Heart left ventricle (tissue), 16 donors: ENCODE data around the gene TRNP1. TPM values are rescaled to one million over a fixed set of nuclear protein-coding genes. Genes with fewer than 3 reads are reported as not detected.

ENCODE experiments used
- ATAC-seq, 4 donors: fragments of 200-7000 bp; cut with Tn5 transposase; one replicate each; pipeline ENCODE4 v1.9.1; 2020 to 2022; ENCODE audit warnings: moderate library complexity in 4 of 4, mild to moderate bottlenecking in 3 of 4, moderate number of reproducible peaks in 1 of 4
- DNase-seq, 5 donors: peaks; one replicate each; pipeline ENCODE4 v3.0.0-alpha.2; 2020
- H3K27ac ChIP-seq, 12 donors: fragments of 200-600 bp; sonication (generic) in 4 of 12; one replicate each; pipeline versions ENCODE4 v1.5.0 to v1.8.0; 2016 to 2022; ENCODE audit warnings: mild to moderate bottlenecking in 2 of 12
- H3K27me3 ChIP-seq, 9 donors: fragments of 200-600 bp; sonication (generic) in 2 of 9; one replicate each; pipeline versions ENCODE4 v1.5.1 to v1.8.0; 2016 to 2022; ENCODE audit warnings: mild to moderate bottlenecking in 3 of 9
- H3K36me3 ChIP-seq, 9 donors: fragments of 200-600 bp; sonication (generic) in 2 of 9; one replicate each; pipeline versions ENCODE4 v1.5.0 to v1.8.0; 2018 to 2022; ENCODE audit warnings: mild to moderate bottlenecking in 2 of 9
- H3K4me1 ChIP-seq, 12 donors: fragments of 200-600 bp; sonication (generic) in 4 of 12; one replicate each; pipeline versions ENCODE4 v1.5.0 to v1.8.0; 2016 to 2022; ENCODE audit warnings: mild to moderate bottlenecking in 3 of 12
- H3K4me3 ChIP-seq, 12 donors: fragments of 200-600 bp; sonication (generic) in 4 of 12; one replicate each; pipeline versions ENCODE4 v1.5.0 to v1.8.0; 2017 to 2022; ENCODE audit warnings: mild to moderate bottlenecking in 9 of 12, moderate library complexity in 4 of 12
- H3K9me3 ChIP-seq, 12 donors: fragments of 200-600 bp; sonication (generic) in 4 of 12; one replicate each; pipeline versions ENCODE4 v1.5.0 to v1.8.0; 2016 to 2022; ENCODE audit warnings: mild to moderate bottlenecking in 1 of 12
- CTCF ChIP-seq, 12 donors: fragments of 200-600 bp; sonication (generic) in 4 of 12; IDR thresholded peaks; one replicate each; pipeline versions ENCODE4 v1.5.0 to v1.8.0; 2018 to 2022; ENCODE audit warnings: antibody characterized with exemption in 12 of 12, mild to moderate bottlenecking in 5 of 12
- POLR2A ChIP-seq, 2 donors: fragments of 450-650 bp; IDR thresholded peaks; one replicate each; pipeline ENCODE4 v1.6.1; 2017; ENCODE audit warnings: antibody characterized with exemption in 2 of 2, mild to moderate bottlenecking in 2 of 2, moderate library complexity in 2 of 2
- WGBS, 4 donors: extraction: QIAGEN DNeasy Blood & Tissue Kit in 2 of 4; methylation state at CpG; one replicate each; pipeline versions ENCODE4 v1.1.5 to v1.1.7; 2013 to 2018; 5-methylcytosine and 5-hydroxymethylcytosine counted together
- intact Hi-C, 10 donors: fragments of 100-400 bp; cut with DNase I; formaldehyde crosslinking; loops; one replicate each; pipeline versions ENCODE4 v1.11.1 to v1.14.2; 2022
- polyA plus RNA-seq, 2 donors: library from polyadenylated mRNA; stranded (reverse); fragments of 200-250 nt; gene quantifications; one replicate each; pipeline ENCODE4 v1.2.3, GENCODE V29; 2013
- total RNA-seq, 9 donors: library from RNA; depleted of rRNA in 2 of 9; stranded (reverse); fragments of >200 nt in 2 of 9; fragmentation: NEBNext Ultra II Directional in 3 of 9; extraction: Animal tissue kit (Norgen Biotek cat#: 25700) in 3 of 9; gene quantifications; one replicate each; pipeline versions ENCODE4 v1.1.0 to v1.2.4, GENCODE V29; 2016 to 2023
- donor health status: ischemic (EF 13 %, LVEDD 7.1; RV severe dilation, severe dysfunction).
- donor health status: healthy with polysubstance abuse.
- donor health status: DM: no; HTN: yes; CAD: no.
- donor health status: DM: no; HTN: no; CAD: no.
- donor health status: ischemic (EF 25% LVEDD 6.9; RV normal size, moderate dysfunction).
- donor health status: ischemic (EF 25% LVEDD 5.7; RV mildly dilated, moderate dysfunction).
- donor health status: healthy.
- donor health status: DM: yes; HTN: yes; CAD: no.
- donor health status: ischemic (EF 35%, LVEDD 5.7; RV mildly dilated, moderate dysfunction).
- donor health status: nonischemic (EF 11% LVEDD 7.7; RV severe dilation, severe dysfunction).
- donor health status: DM: yes; HTN: yes; CAD: no.
- donor health status: PGD.
- donor health status: ischemic (EF 29% LVEDD 5.4; RV normal size, mild dysfunction).
- donor health status: nonischemic (EF 23%, LVEDD 6.1; RV moderate dilation, normal function).

The TRNP1 gene
- total and polyA plus RNA-seq, 11 donors, result 16.6 to 68.5 (median 21.7) TPM

- no peak for ATAC-seq
- 42 to 50% (median 44%) methylated on average over 14 to 15 of the region's 15 CpGs for WGBS, 4 donors
- no peak for TF ChIP-seq POLR2A (IDR thresholded peaks at IDR 0.05)
- TF ChIP-seq CTCF (IDR thresholded peaks at IDR 0.05), result no peak
- peaks cover 0 to 41% (median 13%) of the 10 kb centered on the region in 9 donors for H3K27me3 ChIP-seq
- peak in 1 of 5 donors; percentile 22 for DNase-seq
- intact Hi-C loops, result loop anchor here in 8 of 10 donors (5.0 to 10.0 kb wide), 5 partner anchors 37 to 102 kb away; no protein-coding TSS in a partner anchor
- H3K4me3 ChIP-seq, result peak overlapping the region; percentile 35 to 92 (median 68)
- H3K9me3 ChIP-seq, result no peaks in the 10 kb centered on the region
- H3K36me3 ChIP-seq, result no peaks in the 10 kb centered on the region
- peaks cover 9 to 59% (median 40%) of the 10 kb centered on the region in 12 donors for H3K4me1 ChIP-seq
- peak overlapping the region in 7 of 12 donors; percentile 30 to 69 (median 48) for H3K27ac ChIP-seq
Observed at GRCh38 chr1:26994787-26995517, 1.5 kb downstream of the TRNP1 start.

- peak overlapping the region in 1 of 12 donors; percentile 18 for H3K27ac ChIP-seq
- peaks cover 0 to 41% (median 13%) of the 10 kb centered on the region in 9 donors for H3K27me3 ChIP-seq
- 71 to 91% (median 81%) methylated on average over 1 of the region's 1 CpG for WGBS, 4 donors
- no peak for TF ChIP-seq CTCF (IDR thresholded peaks at IDR 0.05)
- no peak for TF ChIP-seq POLR2A (IDR thresholded peaks at IDR 0.05)
- ATAC-seq, result no peak
- intact Hi-C loops, result loop anchor here in 9 of 10 donors (2.0 to 10.0 kb wide), 7 partner anchors 36 to 103 kb away; no protein-coding TSS in a partner anchor
- no peaks in the 10 kb centered on the region for H3K36me3 ChIP-seq
- no peak for DNase-seq
- H3K4me1 ChIP-seq, result peaks cover 13 to 70% (median 49%) of the 10 kb centered on the region in 12 donors
- no peaks in the 10 kb centered on the region for H3K9me3 ChIP-seq
- H3K4me3 ChIP-seq, result no peak overlapping the region
Observed at GRCh38 chr1:26996024-26996423, 2.5 kb downstream of the TRNP1 start.

- WGBS, 4 donors, result 70 to 82% (median 75%) methylated on average over 4 of the region's 4 CpGs
- no peak for TF ChIP-seq POLR2A (IDR thresholded peaks at IDR 0.05)
- no peak for TF ChIP-seq CTCF (IDR thresholded peaks at IDR 0.05)
- Histone ChIP-seq H3K36me3 (no peaks in the 10 kb centered on the region), H3K4me1 (peaks cover 13 to 76% (median 52%) of the 10 kb centered on the region in 12 donors), H3K27ac (peak overlapping the region in 2 of 12 donors; percentile 18 to 84), H3K27me3 (peaks cover 0 to 41% (median 13%) of the 10 kb centered on the region in 9 donors), H3K9me3 (no peaks in the 10 kb centered on the region), H3K4me3 (no peak overlapping the region)
- ATAC-seq (no peak), DNase-seq (no peak)
- intact Hi-C loops, result loop anchor here in 9 of 10 donors (1.0 to 10.0 kb wide), 9 partner anchors 36 to 102 kb away; no protein-coding TSS in a partner anchor
Observed at GRCh38 chr1:26996665-26997064, 3.2 kb downstream of the TRNP1 start.
